ENCODE results near the gene RASGRF1.
"Not testable (repeated sequence)": the region's sequence is repeated elsewhere in the genome, so short reads cannot be mapped to it uniquely, and the experiment has no call there.

Gene RASGRF1

DNA sequence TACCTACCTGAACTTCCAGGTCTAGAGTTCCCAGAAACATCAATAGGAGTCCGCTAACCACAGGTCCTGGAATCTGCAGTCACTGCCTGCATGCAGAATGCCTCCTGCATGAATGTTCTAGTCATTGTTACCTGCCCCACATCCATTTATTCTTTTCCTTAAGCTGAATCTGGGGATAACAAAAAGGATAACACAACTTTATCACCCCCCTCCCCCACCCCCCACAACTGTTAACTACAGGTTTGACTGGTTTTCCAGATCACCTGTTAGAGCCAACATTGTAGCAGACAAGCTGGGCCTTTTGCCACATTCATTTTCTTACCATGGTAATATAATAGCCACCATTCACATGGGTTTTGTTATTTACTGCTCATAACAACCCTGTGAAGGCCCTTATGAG is 141.1 kb downstream of the RASGRF1 start:
- no peak for DNase-seq

DNA sequence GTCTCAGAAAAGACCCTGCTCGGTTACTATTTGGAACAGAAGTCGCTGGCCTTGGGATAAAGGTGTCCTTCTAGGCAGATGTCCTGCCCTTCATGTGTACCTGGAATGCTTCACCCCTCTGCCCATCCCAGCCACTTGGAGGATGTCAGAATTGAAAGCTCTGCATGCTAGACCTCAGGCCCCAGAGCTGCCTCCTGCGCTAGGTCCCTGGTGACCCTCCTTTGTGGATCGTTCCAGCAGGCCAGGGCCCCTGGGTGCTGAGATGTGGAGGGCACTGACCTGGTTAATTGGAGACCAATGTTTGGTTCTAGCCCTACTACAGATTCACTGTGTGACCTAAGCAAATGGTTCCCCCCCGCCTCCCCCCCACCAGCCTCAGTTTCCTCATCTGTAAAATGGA is 143.1 kb downstream of the RASGRF1 start:
- DNase-seq = no peak

DNA sequence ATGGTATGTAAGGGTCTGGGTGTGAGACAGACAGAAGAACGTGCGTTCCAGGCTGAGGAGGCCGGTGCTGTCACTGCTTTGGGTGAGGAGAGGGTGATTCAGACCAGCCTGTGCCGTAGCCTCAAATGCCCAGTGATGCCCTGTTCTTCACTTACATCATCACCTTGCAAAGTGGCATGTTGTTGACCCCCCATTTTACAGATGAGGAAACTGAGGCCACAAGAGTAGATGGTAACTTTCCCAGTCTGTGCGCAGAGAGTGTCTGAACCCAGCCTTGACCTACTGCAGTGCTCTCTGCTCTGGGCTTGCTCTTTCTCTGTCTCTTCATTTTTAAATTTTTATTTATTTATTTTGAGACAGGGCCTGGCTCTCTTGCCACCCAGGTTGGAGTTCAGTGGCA is 144.1 kb downstream of the RASGRF1 start:
- no peak for DNase-seq

- peak; percentile 29 for DNase-seq
Observed at GRCh38 chr15:78944669-78945407, 145.7 kb downstream of the RASGRF1 start, which contains the start of gene CTSH. TSS of gene CTSH (minus strand) at chr15:78945046. CDS start at chr15:78944981, 65 bp downstream.

DNA sequence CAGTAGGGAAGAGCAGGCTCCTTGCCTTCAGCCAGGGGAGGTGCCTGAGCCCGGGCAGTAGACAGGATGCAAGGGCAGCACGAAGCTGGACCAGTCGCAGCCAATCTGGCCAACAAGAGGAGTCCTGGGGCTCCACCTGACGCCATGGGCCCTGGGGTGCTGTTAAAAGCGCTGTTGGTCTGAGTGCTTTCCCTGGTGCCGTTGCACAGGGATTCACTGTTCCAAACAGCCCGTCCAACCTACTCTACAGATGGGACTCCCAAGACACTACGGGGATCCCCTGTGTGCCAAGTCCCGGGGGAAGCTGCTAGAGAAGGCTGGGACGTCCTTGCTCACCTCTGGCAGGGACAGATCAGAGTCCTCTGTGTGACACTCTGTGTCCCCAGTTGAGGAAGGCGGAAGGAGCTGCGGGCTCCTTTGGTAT is 146.4 kb downstream of the RASGRF1 start:
- DNase-seq = no peak

- DNase-seq = no peak
Observed at GRCh38 chr15:78943692-78944091, 146.9 kb downstream of the RASGRF1 start.

- no peak for DNase-seq
Observed at GRCh38 chr15:78942741-78943140, 147.8 kb downstream of the RASGRF1 start.

DNA sequence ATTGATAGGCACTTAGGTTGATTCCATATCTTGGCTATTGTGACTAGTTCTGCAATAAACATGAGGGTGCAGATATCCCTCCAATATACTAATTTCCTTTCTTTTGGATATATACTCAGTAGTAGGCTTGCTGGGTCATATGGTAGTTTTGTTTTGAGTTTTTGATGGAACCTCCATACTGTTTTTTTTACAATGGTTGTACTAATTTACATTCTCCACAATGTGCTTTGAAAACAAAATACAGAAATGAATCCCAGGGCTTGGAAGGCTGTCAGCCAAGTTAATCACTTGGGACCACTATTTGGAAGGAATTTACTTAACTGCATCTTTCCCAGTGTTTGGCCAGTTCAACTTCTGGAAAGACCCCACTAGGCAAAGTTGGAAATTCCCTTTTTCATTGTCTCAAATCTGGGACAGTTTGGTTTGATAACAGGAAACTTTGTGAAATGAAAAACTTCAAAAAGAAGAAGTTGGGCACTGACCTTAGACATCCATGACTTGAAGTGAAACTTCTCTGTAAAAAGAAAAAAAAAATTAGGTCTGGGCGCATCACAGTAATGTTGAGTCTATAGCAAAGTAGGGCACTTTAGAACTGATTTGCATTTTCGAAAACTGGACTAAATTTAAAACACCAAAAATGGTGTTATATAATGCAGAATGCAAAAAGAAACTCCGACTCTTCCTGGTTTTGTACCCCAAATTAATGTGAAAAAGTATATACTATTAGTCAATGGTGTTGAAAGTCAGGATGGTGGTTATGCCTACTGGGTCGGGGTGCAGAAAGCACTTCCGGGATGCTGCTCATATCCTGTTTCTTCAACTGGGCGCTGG is 151.7 kb downstream of the RASGRF1 start:
- no peak for DNase-seq

DNA sequence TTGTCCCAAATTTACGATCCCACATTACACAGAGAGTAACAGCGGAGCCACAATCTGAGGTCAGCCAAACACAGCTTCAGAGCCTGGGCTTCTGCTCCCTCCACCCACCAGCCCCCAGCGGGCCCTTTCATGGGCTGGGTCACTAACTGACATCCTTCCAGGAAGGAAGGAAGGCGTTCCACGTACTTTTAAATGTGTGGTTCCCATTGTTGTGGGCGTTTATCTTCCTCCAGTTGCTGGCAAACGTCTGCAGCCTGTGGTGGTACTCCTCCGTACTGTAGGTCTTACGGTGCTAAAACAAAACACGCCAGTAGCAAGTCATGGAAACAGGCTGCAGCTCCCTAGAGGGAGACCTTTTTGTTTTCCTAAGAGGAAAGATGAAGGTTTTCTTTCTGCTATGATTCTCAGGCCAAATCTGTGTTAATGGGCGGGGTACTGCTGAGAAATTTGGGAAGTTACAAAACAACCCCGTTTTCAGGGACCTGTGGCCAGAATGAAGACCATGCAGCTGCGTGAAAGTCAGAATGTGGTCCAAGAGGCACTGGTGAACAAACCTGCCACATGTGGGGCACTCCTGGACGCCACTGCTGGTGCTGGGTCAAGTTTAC is 153.3 kb downstream of the RASGRF1 start:
- no peak for DNase-seq

- DNase-seq = no peak
Observed at GRCh38 chr15:78934655-78935023, 155.9 kb downstream of the RASGRF1 start.

DNA sequence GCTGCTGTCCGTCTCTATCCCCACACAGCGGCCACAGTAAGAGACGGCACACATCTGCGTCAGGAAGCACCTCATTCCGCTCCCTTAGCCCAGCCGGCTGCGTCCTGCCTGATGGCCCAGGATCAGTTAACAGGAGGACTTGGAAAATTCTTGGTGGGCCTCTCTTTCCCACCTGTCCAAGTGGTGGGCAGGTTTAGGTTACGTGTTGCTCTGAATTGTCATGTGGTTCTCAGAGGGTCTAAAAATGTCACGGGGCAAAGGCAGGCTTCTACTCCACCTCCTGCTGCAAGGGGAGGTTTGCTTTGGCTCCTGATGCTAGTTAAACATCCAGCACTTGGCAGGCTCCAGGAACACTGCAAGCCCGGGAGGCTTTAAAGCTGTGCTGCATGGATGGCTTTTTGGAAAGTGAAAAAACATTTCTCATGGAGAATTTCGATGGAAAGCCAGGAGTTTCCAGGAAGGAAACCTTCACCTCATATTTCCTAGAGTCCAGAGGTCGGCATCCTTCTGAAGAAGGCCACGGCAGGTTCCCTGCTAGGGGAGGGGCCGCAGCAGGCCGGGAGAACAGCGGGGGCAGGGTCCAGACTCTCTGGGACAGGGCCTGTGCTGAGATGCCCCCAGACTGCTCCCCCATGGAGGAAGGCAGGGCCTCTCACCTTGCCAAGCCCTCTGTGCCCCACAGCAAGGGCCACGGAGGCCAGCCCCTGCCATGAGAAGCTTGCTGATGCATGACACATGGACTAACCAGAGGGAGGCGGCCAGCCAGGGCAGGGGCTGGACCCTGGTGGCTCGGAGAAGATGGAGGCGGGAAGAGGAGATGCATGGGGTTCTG is 156.5 kb downstream of the RASGRF1 start:
- DNase-seq = no peak

DNA sequence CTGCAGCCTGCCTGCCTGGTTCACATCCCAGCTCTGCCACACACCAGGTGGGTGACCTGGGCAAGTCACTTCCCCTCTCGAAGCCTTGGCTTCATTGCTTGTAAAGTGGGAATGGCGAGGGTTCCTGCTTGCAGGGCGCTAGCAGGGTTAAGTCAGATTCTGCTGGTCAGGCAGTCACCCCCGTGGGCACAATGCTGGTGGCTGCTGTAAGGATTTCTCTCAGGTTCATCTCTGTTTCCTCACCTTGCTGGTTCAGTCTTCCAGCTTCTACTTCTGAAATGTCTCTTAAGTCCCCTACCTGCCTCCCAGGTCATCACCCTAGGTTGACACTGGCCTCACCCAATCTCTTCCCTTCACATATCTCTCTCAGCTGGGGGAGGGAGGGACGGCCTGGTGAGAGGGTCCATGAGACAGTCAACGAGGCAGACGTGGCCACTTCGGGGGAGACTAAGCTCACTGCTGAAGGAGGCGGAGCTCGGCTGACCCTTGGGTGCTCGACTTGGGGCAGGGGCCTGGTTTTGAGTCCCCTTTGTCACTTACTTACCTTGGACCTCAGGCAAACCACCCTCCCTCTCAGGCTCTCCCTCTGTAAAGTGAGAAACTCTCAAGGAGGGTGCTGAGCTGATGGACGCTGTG is 157.3 kb downstream of the RASGRF1 start:
- DNase-seq = no peak

GRCh38 chr15:78932258-78932808 is 158.2 kb downstream of the RASGRF1 start:
- DNase-seq = no peak

GRCh38 chr15:78931439-78932257 is 158.9 kb downstream of the RASGRF1 start:
- DNase-seq = no peak

- no peak for DNase-seq
Observed at GRCh38 chr15:78930577-78931388, 159.8 kb downstream of the RASGRF1 start.

DNA sequence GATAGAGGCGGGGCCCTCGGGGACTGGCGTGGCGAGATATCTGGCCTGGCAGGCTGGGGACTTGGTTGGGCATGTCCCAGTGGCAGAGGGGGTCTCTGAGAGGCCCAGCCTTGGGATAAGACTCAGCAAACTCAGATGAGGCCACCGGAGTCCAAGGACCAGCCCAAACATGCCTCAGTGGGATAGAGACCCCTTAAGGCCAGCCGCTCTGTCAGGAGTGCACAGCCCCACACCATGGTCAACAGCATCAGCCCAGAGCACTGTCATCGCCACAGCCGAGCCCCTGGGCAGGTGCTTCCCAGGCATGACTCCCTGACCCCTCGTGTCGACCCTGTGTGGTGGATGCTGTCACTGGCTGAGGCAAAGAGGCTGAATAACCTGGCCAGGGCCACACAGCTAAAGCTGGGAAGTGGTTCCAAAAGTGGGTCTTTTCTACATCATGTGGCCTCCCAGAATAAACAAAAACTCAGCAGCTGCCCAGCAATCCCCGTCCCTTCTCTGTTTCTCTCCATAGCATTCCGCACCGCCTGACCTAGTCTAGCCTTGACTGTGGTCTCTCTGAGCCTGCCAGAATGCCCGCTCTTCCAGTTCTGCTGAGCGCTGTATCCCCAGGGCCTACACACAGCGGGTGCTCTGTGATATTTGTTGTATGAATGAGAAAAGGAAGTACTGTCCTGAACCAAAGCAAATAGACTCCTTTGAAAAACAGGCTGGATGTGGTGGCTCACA is 160.9 kb downstream of the RASGRF1 start:
- DNase-seq = no peak

DNA sequence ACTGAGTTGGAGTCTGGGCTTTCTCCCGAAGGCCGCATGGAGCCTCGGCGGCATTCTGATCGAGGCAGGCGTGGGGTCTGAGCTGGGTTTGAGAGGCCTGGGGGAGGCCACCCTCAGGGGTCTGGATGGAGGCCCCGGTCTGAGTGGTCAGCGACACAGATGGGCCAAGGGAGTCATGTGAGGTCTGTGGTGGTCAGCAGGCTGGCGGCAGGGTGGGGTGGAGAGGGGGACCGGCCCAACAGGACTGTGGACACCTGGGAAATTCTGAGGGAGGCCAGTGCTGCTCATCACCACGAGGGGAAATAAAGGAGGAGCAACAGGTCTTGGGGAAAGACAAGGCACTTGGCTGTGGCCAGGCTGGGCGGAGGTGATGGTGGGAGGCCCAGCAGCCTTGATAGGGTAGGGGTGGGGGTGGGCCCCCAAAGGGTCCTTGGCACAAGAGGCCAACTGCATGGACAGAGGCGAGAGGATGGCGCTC is 161.9 kb downstream of the RASGRF1 start:
- DNase-seq = no peak

DNA sequence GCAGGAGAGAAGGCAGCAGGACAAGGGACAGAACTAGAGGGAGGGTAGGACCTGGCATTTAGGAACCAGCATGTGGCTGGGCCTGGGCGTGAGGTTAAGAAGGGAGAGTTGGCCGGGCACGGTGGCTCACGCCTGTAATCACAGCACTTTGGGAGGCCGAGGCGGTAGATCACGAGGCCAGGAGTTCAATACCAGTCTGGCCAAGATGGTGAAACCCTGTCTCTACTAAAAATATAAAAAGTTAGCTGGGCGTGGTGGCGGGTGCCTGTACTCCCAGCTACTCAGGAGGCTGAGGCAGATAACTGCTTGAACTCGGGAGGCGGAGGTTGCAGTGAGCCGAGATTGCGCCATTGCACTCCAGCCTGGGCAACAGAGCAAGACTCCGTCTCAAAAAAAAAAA is 162.4 kb downstream of the RASGRF1 start:
- DNase-seq = not testable (repeated sequence)

GRCh38 chr15:78927077-78927790 is 163.3 kb downstream of the RASGRF1 start:
- DNase-seq = no peak
